Measurements from ENCODE around the gene HEMK1.

DNA sequence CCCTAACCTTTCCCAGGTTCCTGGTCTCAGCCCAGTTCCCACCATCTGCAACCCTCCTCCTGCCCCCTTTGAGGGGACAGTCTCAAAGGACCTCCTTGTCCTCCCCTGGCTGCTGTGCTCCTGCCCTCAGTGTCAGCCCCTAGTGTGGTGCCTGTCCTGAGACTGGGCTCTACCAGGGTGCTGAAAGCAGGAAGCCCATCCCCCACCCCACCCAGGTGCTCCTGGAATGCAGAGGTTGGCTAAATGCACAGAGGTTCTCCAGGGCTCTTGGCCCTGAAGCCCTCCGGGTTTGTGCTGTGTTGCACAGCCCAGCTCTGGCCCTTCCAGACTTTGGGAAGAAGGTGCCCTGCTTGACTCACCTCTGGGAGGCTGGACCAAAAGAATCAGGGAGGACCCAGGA, 23.5 kb upstream of the HEMK1 start:
- TF ChIP-seq CTCF (conservative IDR thresholded peaks at IDR 0.05 in 1 of 2, IDR thresholded peaks at IDR 0.05 in 1 of 2; ENCODE audit: extremely low read depth in 1 of 2, insufficient read depth in 1 of 2, low read depth in 1 of 2, low read length in 2 of 2) (no peak), EZH2 (IDR thresholded peaks at IDR 0.05; ENCODE audit: borderline replicate concordance, low read length) (no peak)
